ENCODE data around the gene SEC24D.

Gene SEC24D

DNA sequence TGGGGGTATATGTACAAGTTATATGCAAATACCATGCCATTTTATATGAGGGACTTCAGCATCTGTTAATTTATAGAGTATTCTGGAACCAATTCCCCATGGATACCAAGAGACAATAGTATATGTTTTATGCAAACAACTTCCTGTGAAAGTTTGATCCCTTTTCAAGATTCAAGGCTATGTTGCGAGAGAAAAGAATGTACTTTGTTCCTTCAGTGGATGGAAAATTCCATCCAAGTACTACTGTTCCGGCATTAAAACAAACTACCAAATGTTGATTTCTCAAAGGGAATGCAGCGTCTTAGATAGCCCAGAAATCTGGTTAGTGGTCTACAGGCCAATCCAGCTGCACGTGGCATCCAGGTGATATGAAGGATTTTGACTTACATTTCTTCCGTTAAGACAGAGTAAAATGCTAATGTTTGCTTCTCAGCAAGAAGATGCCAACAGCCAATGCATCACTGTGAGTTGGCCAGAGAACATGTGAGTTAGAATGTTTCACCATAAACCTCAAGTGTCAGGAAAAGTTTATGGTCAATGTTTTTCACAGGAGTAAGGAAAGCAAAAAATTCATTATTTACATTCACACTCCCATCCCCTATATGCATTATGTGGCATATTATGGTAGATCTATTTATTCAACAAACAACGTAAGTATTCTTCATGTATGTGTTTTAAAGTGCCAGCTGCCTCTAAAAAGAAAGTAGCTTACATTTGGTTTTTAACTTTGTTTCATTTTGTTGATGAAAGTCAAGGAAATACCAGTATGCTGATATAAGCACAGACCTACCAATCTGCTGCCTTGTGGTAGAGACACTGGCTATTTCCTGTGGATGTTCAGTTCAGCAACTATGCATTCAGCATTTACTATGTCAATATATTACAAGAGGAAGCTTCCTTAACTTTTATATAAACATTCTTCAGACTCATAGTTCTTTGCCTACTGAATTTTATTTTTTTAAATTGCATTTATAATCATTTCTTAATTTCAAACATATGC lies 106.3 kb downstream of the SEC24D start:
- TF ChIP-seq GATA1 (IDR thresholded peaks at IDR 0.05; ENCODE audit: low read depth, low read length) (no peak), POLR2A (IDR thresholded peaks at IDR 0.05; ENCODE audit: low read length) (no peak)
- no peak for DNase-seq

DNA sequence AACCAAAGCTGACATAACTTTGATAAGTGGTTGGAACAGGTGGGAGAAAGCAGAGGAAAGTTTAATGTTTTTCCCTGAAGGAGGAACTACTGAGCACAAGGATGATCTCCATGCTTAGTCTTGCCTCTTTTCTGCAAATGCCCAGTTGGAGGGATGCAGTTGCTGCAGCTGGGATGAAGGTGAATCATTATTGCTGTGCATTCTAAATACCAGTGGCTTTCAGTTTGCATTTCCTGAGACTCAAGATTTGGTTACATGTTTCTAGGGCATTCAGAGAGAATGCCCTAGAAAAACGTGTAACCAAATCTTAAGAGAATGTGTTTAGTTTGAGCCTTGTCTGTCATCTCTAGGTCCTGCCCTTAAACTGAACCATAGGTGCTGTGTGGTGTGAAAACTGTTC lies 108.6 kb downstream of the SEC24D start:
- TF ChIP-seq POLR2A (IDR thresholded peaks at IDR 0.05; ENCODE audit: low read length) (no peak), GATA1 (IDR thresholded peaks at IDR 0.05; ENCODE audit: low read depth, low read length) (no peak)
- no peak for DNase-seq

DNA sequence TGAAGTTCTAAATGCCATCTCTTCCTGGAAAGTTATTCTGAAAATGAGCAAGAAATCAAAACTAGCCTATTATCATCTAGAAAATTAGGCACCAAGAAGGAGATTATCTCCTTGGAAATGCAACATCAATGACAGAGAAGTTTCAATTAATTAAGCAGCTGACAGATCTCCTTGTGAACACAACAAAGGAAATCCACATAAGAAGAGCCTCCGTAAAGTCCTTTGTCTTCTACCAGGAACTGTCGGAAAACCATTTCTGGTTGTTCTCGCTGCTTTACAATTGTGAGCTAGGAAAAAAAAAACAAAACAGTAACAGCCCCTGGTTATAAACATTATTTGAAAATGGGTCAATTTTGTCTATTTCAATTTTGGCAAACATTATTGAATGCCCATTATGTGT lies 112.6 kb downstream of the SEC24D start:
- TF ChIP-seq GATA1 (IDR thresholded peaks at IDR 0.05; ENCODE audit: low read depth, low read length) (no peak), POLR2A (IDR thresholded peaks at IDR 0.05; ENCODE audit: low read length) (no peak)
- DNase-seq = no peak

- no peak for TF ChIP-seq GATA1 (IDR thresholded peaks at IDR 0.05; ENCODE audit: low read depth, low read length)
- TF ChIP-seq POLR2A (IDR thresholded peaks at IDR 0.05; ENCODE audit: low read length) = no peak
- DNase-seq = no peak
Observed at GRCh38 chr4:118721752-118722151, 114.2 kb downstream of the SEC24D start.

- TF ChIP-seq POLR2A (IDR thresholded peaks at IDR 0.05; ENCODE audit: low read length) (no peak), GATA1 (IDR thresholded peaks at IDR 0.05; ENCODE audit: low read depth, low read length) (no peak)
- DNase-seq = no peak
Observed at GRCh38 chr4:118718511-118719170, 117.3 kb downstream of the SEC24D start.

GRCh38 chr4:118716304-118716703 lies 119.6 kb downstream of the SEC24D start:
- TF ChIP-seq POLR2A (IDR thresholded peaks at IDR 0.05; ENCODE audit: low read length) (no peak), GATA1 (IDR thresholded peaks at IDR 0.05; ENCODE audit: low read depth, low read length) (no peak)
- DNase-seq = no peak

GRCh38 chr4:118714682-118715081 lies 121.2 kb downstream of the SEC24D start:
- no peak for DNase-seq
- no peak for TF ChIP-seq GATA1 (IDR thresholded peaks at IDR 0.05; ENCODE audit: low read depth, low read length)
- TF ChIP-seq POLR2A (IDR thresholded peaks at IDR 0.05; ENCODE audit: low read length) = no peak

DNA sequence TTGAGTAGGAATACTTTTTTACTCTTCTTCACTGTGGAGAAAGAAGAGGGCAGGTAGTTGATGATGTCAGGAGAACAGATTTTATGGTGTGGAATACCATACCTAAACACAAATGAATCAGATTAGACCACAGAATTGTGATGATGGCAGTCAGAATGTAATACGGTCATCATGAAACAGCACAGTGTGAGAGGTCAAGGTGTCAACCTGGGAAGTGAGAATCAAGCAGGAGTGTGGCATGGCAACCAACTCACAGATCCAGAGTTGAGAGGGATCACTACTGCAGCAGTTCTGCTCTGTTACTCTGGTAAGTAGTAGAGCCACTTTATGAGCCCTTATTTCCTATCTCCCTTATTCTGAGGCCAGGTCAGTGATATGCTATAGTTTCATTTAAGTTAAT lies 123.1 kb downstream of the SEC24D start:
- DNase-seq = no peak
- no peak for TF ChIP-seq POLR2A (IDR thresholded peaks at IDR 0.05; ENCODE audit: low read length)
- no peak for TF ChIP-seq GATA1 (IDR thresholded peaks at IDR 0.05; ENCODE audit: low read depth, low read length)

DNA sequence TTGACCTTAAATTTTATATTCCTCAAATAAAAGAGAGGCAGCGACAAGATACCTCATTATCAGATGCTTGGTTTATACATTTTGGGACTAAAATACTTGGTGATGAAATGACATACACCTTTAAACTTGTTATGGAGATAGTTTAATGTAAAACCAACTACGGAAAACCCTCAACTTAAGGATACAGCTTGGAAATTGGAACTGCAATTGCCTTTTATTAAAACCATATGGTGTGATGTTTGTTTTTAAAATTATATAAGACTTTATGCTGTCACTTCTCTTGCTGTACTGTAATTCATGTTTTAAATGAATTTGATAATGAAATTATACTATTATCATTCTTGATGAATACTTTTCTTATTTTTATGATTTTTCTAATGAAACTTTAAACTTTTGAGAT lies 124.9 kb downstream of the SEC24D start:
- TF ChIP-seq POLR2A (IDR thresholded peaks at IDR 0.05; ENCODE audit: low read length) (no peak), GATA1 (IDR thresholded peaks at IDR 0.05; ENCODE audit: low read depth, low read length) (no peak)
- no peak for DNase-seq

GRCh38 chr4:118703118-118703517 lies 132.8 kb downstream of the SEC24D start:
- TF ChIP-seq POLR2A (IDR thresholded peaks at IDR 0.05; ENCODE audit: low read length) (no peak), GATA1 (IDR thresholded peaks at IDR 0.05; ENCODE audit: low read depth, low read length) (no peak)
- DNase-seq = no peak

- DNase-seq = peak; percentile 93
- TF ChIP-seq POLR2A (IDR thresholded peaks at IDR 0.05; ENCODE audit: low read length) = peak; percentile 86
- no peak for TF ChIP-seq GATA1 (IDR thresholded peaks at IDR 0.05; ENCODE audit: low read depth, low read length)
Observed at GRCh38 chr4:118684873-118685811, 150.8 kb downstream of the SEC24D start, which contains the start of gene METTL14. TSS of gene METTL14 (plus strand) at chr4:118685392. CDS start at chr4:118685535, 143 bp downstream.

GRCh38 chr4:118683513-118683912 lies 152.4 kb downstream of the SEC24D start:
- DNase-seq = no peak
- TF ChIP-seq GATA1 (IDR thresholded peaks at IDR 0.05; ENCODE audit: low read depth, low read length) (no peak), POLR2A (IDR thresholded peaks at IDR 0.05; ENCODE audit: low read length) (no peak)

DNA sequence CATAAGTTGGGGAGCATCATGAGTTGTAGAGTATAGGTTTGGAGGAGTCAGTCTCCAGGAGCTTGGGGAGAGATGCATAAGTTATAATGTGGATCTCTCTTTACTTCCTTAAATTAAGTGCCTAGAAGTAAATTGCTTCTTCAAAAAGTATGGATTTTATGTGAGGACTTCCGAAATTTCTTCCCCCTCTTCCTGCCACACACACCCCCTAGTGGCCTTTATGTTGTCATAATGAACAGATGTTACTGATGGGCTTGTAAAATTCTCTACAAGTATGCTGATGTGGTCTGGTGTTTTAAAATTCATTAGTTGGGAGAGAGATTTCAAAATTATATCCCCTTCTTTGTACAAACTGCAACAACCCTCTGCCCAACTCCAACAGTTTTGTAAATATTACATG lies 153.0 kb downstream of the SEC24D start:
- TF ChIP-seq POLR2A (IDR thresholded peaks at IDR 0.05; ENCODE audit: low read length) (no peak), GATA1 (IDR thresholded peaks at IDR 0.05; ENCODE audit: low read depth, low read length) (no peak)
- peak; percentile 9 to 16 for DNase-seq
